ENCODE data around the gene HINFP.

GRCh38 chr11:119092880-119093842 is 28.2 kb upstream of the HINFP start:
- TF ChIP-seq CTCF (IDR thresholded peaks at IDR 0.05) (no peak), POLR2A (IDR thresholded peaks at IDR 0.05) (no peak), POLR2AphosphoS5 (IDR thresholded peaks at IDR 0.05; ENCODE audit: insufficient read depth in 1 of 2, low read depth in 1 of 2) (no peak)
